ENCODE measurements around the gene CCL19.

The CCL19 gene

DNA sequence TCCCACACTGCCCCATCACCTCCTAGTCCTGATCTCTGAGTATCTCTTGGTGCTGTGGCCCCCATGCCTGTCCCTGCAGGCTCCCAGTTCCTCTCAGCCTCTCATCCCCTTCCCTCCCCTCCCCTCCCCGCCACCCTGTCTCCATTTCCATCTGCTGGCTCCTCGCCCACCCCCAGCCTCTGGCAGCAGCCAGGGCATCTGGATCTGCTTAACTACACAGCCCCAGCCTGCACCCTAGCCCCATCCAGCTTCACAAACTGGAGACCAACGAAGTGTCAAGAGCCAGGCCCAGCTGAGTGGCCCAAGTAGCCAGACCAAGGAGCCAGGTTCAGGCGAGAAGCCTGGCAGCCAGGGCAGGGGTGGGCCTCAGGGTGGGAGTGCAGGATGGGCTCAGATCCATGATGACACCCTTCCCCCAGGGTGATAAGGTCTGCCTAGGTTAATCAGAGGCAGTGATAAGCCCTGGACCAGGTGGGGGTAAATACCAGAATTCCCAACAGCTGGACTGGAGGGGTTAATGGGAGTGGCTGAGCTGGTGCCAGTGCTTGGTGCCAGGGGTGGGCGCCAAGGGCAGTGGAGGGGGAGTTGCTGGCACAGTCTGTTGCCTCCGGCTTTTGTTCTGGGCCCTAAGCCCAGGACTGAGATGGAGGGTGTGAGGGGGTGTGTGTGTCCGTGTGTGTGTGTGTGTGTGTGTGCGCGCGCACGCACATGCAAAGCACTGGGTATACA, 36.6 kb downstream of the CCL19 start:
- TF ChIP-seq ZC3H10 (CRISPR knock-in tag; IDR thresholded peaks at IDR 0.05) (no peak), PPARA (CRISPR knock-in tag; IDR thresholded peaks at IDR 0.05; ENCODE audit: borderline replicate concordance) (no peak), GLIS3 (CRISPR knock-in tag; IDR thresholded peaks at IDR 0.05) (no peak), TCF4 (CRISPR knock-in tag; IDR thresholded peaks at IDR 0.05; ENCODE audit: borderline replicate concordance) (peak; percentile 79), CSDC2 (CRISPR knock-in tag; IDR thresholded peaks at IDR 0.05) (no peak), ZNF70 (CRISPR knock-in tag; IDR thresholded peaks at IDR 0.05) (0 out of 2 replicates have a peak, but pooled peaks have one; percentile 5)
- ATAC-seq = peak; percentile 80

DNA sequence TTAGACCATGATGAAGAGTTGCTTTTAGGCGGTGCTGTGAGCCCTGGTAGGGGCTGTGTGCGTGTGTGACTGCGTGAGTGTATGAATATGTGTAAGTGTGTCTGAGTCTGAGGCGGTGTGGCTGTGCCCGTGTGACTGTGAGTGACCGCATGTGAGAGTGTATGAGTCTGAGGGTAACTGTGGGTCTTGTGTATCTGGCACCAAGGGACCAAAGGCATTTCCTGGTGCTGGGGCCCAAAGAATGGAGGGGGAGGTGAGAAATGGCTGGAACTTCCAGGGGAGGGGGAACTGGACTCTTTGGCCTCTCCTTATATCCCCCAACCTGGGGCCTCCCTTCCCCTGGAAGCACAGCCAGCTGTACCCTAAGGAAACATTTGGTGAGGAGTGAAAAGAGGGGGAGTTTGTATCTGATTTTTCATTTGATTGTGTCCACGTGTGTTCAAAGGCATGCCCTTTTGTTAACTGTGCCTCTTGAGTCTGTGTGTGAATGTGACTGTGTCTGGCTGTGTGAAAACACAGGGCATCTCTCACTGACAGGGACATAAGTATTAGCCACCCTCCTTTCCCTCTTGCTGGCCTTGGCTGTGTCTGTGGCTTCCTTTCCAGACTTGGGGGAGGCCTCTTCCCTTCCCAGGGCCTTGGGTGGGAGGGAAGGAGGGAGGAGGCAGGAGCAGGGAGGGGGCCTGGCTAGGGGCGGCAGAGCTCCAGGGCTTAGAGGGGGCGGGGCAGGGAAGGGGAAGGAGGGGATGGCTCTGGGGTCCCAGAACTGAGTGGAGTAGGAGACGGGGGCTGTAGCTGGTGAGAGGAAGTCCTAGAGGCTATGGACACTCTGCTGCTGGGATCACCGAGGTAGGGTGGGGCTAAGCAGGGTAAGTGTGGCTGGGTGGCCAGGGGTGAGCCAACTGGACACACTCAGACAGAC, 37.7 kb downstream of the CCL19 start:
- ATAC-seq = peak; percentile 54
- no peak for TF ChIP-seq PPARA (CRISPR knock-in tag; IDR thresholded peaks at IDR 0.05; ENCODE audit: borderline replicate concordance)
- TF ChIP-seq ESRRG (CRISPR knock-in tag; IDR thresholded peaks at IDR 0.05) = no peak
- no peak for TF ChIP-seq ZNF70 (CRISPR knock-in tag; IDR thresholded peaks at IDR 0.05)
- TF ChIP-seq ARNTL (CRISPR knock-in tag; IDR thresholded peaks at IDR 0.05; ENCODE audit: borderline replicate concordance, low read depth) = no peak
- TF ChIP-seq BACH2 (CRISPR knock-in tag; IDR thresholded peaks at IDR 0.05; ENCODE audit: borderline replicate concordance) = no peak
- TF ChIP-seq SNAI2 (CRISPR knock-in tag; IDR thresholded peaks at IDR 0.05) = no peak
- no peak for TF ChIP-seq ZFP3 (CRISPR knock-in tag; IDR thresholded peaks at IDR 0.05)
- TF ChIP-seq CSDC2 (CRISPR knock-in tag; IDR thresholded peaks at IDR 0.05) = no peak
- TF ChIP-seq TOX (CRISPR knock-in tag; IDR thresholded peaks at IDR 0.05; ENCODE audit: borderline replicate concordance) = no peak
- TF ChIP-seq, protein P1, sequence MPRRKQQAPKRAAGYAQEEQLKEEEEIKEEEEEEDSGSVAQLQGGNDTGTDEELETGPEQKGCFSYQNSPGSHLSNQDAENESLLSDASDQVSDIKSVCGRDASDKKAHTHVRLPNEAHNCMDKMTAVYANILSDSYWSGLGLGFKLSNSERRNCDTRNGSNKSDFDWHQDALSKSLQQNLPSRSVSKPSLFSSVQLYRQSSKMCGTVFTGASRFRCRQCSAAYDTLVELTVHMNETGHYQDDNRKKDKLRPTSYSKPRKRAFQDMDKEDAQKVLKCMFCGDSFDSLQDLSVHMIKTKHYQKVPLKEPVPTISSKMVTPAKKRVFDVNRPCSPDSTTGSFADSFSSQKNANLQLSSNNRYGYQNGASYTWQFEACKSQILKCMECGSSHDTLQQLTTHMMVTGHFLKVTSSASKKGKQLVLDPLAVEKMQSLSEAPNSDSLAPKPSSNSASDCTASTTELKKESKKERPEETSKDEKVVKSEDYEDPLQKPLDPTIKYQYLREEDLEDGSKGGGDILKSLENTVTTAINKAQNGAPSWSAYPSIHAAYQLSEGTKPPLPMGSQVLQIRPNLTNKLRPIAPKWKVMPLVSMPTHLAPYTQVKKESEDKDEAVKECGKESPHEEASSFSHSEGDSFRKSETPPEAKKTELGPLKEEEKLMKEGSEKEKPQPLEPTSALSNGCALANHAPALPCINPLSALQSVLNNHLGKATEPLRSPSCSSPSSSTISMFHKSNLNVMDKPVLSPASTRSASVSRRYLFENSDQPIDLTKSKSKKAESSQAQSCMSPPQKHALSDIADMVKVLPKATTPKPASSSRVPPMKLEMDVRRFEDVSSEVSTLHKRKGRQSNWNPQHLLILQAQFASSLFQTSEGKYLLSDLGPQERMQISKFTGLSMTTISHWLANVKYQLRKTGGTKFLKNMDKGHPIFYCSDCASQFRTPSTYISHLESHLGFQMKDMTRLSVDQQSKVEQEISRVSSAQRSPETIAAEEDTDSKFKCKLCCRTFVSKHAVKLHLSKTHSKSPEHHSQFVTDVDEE (CRISPR knock-in tag; IDR thresholded peaks at IDR 0.05) = no peak
- no peak for TF ChIP-seq GLIS3 (CRISPR knock-in tag; IDR thresholded peaks at IDR 0.05)
- no peak for TF ChIP-seq TCF4 (CRISPR knock-in tag; IDR thresholded peaks at IDR 0.05; ENCODE audit: borderline replicate concordance)
- TF ChIP-seq, protein P2, sequence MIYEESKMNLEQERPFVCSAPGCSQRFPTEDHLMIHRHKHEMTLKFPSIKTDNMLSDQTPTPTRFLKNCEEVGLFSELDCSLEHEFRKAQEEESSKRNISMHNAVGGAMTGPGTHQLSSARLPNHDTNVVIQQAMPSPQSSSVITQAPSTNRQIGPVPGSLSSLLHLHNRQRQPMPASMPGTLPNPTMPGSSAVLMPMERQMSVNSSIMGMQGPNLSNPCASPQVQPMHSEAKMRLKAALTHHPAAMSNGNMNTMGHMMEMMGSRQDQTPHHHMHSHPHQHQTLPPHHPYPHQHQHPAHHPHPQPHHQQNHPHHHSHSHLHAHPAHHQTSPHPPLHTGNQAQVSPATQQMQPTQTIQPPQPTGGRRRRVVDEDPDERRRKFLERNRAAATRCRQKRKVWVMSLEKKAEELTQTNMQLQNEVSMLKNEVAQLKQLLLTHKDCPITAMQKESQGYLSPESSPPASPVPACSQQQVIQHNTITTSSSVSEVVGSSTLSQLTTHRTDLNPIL (CRISPR knock-in tag; IDR thresholded peaks at IDR 0.05; ENCODE audit: low read depth) = no peak
- no peak for TF ChIP-seq ISL1 (CRISPR knock-in tag; IDR thresholded peaks at IDR 0.05)
- TF ChIP-seq, protein P3, sequence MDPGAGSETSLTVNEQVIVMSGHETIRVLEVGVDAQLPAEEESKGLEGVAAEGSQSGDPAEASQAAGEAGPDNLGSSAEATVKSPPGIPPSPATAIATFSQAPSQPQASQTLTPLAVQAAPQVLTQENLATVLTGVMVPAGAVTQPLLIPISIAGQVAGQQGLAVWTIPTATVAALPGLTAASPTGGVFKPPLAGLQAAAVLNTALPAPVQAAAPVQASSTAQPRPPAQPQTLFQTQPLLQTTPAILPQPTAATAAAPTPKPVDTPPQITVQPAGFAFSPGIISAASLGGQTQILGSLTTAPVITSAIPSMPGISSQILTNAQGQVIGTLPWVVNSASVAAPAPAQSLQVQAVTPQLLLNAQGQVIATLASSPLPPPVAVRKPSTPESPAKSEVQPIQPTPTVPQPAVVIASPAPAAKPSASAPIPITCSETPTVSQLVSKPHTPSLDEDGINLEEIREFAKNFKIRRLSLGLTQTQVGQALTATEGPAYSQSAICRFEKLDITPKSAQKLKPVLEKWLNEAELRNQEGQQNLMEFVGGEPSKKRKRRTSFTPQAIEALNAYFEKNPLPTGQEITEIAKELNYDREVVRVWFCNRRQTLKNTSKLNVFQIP (CRISPR knock-in tag; IDR thresholded peaks at IDR 0.05; ENCODE audit: borderline replicate concordance, low read depth) = no peak
- TF ChIP-seq, protein P4, sequence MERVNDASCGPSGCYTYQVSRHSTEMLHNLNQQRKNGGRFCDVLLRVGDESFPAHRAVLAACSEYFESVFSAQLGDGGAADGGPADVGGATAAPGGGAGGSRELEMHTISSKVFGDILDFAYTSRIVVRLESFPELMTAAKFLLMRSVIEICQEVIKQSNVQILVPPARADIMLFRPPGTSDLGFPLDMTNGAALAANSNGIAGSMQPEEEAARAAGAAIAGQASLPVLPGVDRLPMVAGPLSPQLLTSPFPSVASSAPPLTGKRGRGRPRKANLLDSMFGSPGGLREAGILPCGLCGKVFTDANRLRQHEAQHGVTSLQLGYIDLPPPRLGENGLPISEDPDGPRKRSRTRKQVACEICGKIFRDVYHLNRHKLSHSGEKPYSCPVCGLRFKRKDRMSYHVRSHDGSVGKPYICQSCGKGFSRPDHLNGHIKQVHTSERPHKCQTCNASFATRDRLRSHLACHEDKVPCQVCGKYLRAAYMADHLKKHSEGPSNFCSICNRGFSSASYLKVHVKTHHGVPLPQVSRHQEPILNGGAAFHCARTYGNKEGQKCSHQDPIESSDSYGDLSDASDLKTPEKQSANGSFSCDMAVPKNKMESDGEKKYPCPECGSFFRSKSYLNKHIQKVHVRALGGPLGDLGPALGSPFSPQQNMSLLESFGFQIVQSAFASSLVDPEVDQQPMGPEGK (CRISPR knock-in tag; IDR thresholded peaks at IDR 0.05; ENCODE audit: borderline replicate concordance) = no peak
- TF ChIP-seq OSR1 (CRISPR knock-in tag; IDR thresholded peaks at IDR 0.05) = no peak
- TF ChIP-seq ZNF565 (CRISPR knock-in tag; conservative IDR thresholded peaks at IDR 0.05; ENCODE audit: low read depth) = no peak

DNA sequence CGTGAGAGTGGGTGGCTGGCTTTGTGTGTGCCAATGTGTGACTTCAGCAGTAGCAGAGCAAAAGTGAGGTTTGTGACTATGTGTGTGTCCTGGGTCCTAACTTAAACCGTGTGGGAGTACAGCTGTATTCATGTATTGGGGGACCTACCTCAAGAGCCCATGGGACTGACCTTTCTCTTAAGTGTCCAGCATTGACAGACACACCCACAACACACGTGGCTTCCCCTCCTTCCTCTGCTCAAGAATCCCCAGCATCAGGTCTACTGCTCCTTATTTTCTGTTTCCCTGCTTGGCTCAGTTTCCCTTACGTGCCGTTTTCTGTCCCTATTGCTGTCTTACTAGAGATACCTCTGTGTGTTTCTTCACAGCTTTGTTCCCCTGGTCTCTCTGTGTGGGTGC, 38.5 kb downstream of the CCL19 start:
- ATAC-seq = no peak
- TF ChIP-seq ARNTL (CRISPR knock-in tag; IDR thresholded peaks at IDR 0.05; ENCODE audit: borderline replicate concordance, low read depth) = no peak
- no peak for TF ChIP-seq RARB (CRISPR knock-in tag; IDR thresholded peaks at IDR 0.05)
- TF ChIP-seq BACH2 (CRISPR knock-in tag; IDR thresholded peaks at IDR 0.05; ENCODE audit: borderline replicate concordance) = no peak
- TF ChIP-seq TOX (CRISPR knock-in tag; IDR thresholded peaks at IDR 0.05; ENCODE audit: borderline replicate concordance) = no peak
- TF ChIP-seq ESRRG (CRISPR knock-in tag; IDR thresholded peaks at IDR 0.05) = no peak
- TF ChIP-seq ZNF8 (CRISPR knock-in tag; IDR thresholded peaks at IDR 0.05) = no peak
- TF ChIP-seq ZFP3 (CRISPR knock-in tag; IDR thresholded peaks at IDR 0.05) = no peak
- TF ChIP-seq PPARA (CRISPR knock-in tag; IDR thresholded peaks at IDR 0.05; ENCODE audit: borderline replicate concordance) = no peak

Data from SK-N-SH treated with all-trans-retinoic acid at 6 μM for 48 hours (cell line).